HepG2 (cell line): ENCODE results near the gene CDC34. TPM values are rescaled to one million over a fixed set of nuclear protein-coding genes. Genes with fewer than 3 reads are reported as not detected.

Experiments used
- ARNT ChIP-seq: fragments of 450-650 bp; IDR thresholded peaks from 2 replicates; pipeline ENCODE4 v1.6.1; 2017
- CCAR2 ChIP-seq: fragments of 200-400 bp; formaldehyde crosslinking; optimal IDR thresholded peaks from 2 replicates; pipeline ENCODE3; 2018; ENCODE audit warnings: low read depth, mild to moderate bottlenecking, low read length, moderate library complexity
- CHCHD3 ChIP-seq: sonication (generic); formaldehyde crosslinking; IDR thresholded peaks from 2 replicates; pipeline ENCODE4 v1.8.0; 2022; ENCODE audit warnings: mild to moderate bottlenecking, missing genetic modification reagents, moderate library complexity
- KMT2A ChIP-seq: sonication (generic); formaldehyde crosslinking; IDR thresholded peaks from 2 replicates; pipeline ENCODE4 v1.4.0; 2020; ENCODE audit warnings: missing genetic modification reagents
- MEIS1 ChIP-seq: sonication (generic); formaldehyde crosslinking; IDR thresholded peaks from 2 replicates; pipeline ENCODE4 v1.9.0; 2021; ENCODE audit warnings: mild to moderate bottlenecking, missing genetic modification reagents, moderate library complexity, borderline replicate concordance
- MXD4 ChIP-seq: IDR thresholded peaks from 2 replicates; pipeline ENCODE4 v1.6.1; 2016; ENCODE audit warnings: mild to moderate bottlenecking, missing biosample characterization, missing genetic modification reagents
- SMAD3 ChIP-seq: sonication (generic); formaldehyde crosslinking; IDR thresholded peaks from 2 replicates; pipeline ENCODE4 v1.4.0; 2020; ENCODE audit warnings: missing genetic modification reagents
- ZNF138 ChIP-seq: sonication (generic); formaldehyde crosslinking; IDR thresholded peaks from 2 replicates; pipeline ENCODE4 v1.5.0; 2020; ENCODE audit warnings: mild to moderate bottlenecking, low read depth, missing genetic modification reagents
- ZNF225 ChIP-seq: sonication (generic); formaldehyde crosslinking; IDR thresholded peaks from 2 replicates; pipeline ENCODE4 v1.4.0; 2020; ENCODE audit warnings: mild to moderate bottlenecking, missing genetic modification reagents
- ZNF263 ChIP-seq: sonication (generic); formaldehyde crosslinking; IDR thresholded peaks from 2 replicates; pipeline ENCODE4 v1.4.0; 2020; ENCODE audit warnings: missing genetic modification reagents
- ZNF275 ChIP-seq: sonication (generic); formaldehyde crosslinking; IDR thresholded peaks from 2 replicates; pipeline ENCODE4 v1.8.0; 2022; ENCODE audit warnings: missing genetic modification reagents, mild to moderate bottlenecking, inconsistent platforms, borderline replicate concordance
- ZNF644 ChIP-seq: IDR thresholded peaks from 2 replicates; pipeline ENCODE4 v1.6.1; 2016; ENCODE audit warnings: low read depth
- ZNF790 ChIP-seq: sonication (generic); formaldehyde crosslinking; IDR thresholded peaks from 2 replicates; pipeline ENCODE4 v1.8.0; 2022; ENCODE audit warnings: missing genetic modification reagents, mild to moderate bottlenecking, borderline replicate concordance
- ZSCAN12 ChIP-seq: sonication (generic); formaldehyde crosslinking; IDR thresholded peaks from 2 replicates; pipeline ENCODE4 v1.9.0; 2021; ENCODE audit warnings: mild to moderate bottlenecking, missing genetic modification reagents
- polyA plus RNA-seq, 8 experiments: library from polyadenylated mRNA; depleted of rRNA in 3 of 8; stranded (reverse) in 7 of 8; unstranded in 1 of 8; fragments of >200 nt; fragmentation: Illumina TruSeq in 4 of 8; extraction: Trizol in 4 of 8; gene quantifications; 2 replicates each; pipeline versions ENCODE4 v1.2.1 to v1.2.3, GENCODE V29; 2011 to 2016; ENCODE audit warnings: low read depth in 4 of 8, missing spikeins in 1 of 8, mixed read lengths in 1 of 8; ENCODE audit not compliant: insufficient read depth in 1 of 8
- total RNA-seq, 5 experiments: library from RNA; depleted of rRNA; stranded (reverse); fragments of >200 nt; fragmentation: Illumina TruSeq; extraction: Trizol; gene quantifications; 2 replicates each; pipeline ENCODE4 v1.2.3, GENCODE V29; 2016; ENCODE audit warnings: low read depth in 1 of 5
- TF ChIP-seq, protein P1 (sequence below): sonication (generic); formaldehyde crosslinking; IDR thresholded peaks from 2 replicates; pipeline ENCODE4 v1.4.0; 2020; ENCODE audit warnings: missing genetic modification reagents; ENCODE audit errors: not compliant biosample characterization
- TF ChIP-seq, protein P2 (sequence below): sonication (generic); formaldehyde crosslinking; IDR thresholded peaks from 2 replicates; pipeline ENCODE4 v1.5.1; 2020; ENCODE audit warnings: missing genetic modification reagents, mild to moderate bottlenecking, borderline replicate concordance
- TF ChIP-seq, protein P3 (sequence below), 2 experiments: sonication (generic) in 1 of 2; formaldehyde crosslinking in 1 of 2; IDR thresholded peaks; 2 replicates each; pipeline versions ENCODE4 v1.4.0 to v1.6.1; 2016 to 2020; ENCODE audit warnings: borderline replicate concordance in 1 of 2, low read depth in 1 of 2, mild to moderate bottlenecking in 1 of 2, missing genetic modification reagents in 1 of 2
- TF ChIP-seq, protein P4 (sequence below): IDR thresholded peaks from 2 replicates; pipeline ENCODE4 v1.6.1; 2016; ENCODE audit warnings: low read depth, control low read depth

CDC34 gene
- total and polyA plus RNA-seq, 2 of the 13 experiments (the other 11 are each of a cell fraction or from before 2014, with no cell fraction given) = 138 to 150 TPM

- TF ChIP-seq, protein P1, sequence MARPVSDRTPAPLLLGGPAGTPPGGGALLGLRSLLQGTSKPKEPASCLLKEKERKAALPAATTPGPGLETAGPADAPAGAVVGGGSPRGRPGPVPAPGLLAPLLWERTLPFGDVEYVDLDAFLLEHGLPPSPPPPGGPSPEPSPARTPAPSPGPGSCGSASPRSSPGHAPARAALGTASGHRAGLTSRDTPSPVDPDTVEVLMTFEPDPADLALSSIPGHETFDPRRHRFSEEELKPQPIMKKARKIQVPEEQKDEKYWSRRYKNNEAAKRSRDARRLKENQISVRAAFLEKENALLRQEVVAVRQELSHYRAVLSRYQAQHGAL (CRISPR knock-in tag) = peak; percentile 66
- TF ChIP-seq ZNF138 = 0 out of 2 replicates have a peak, but pooled peaks have one; percentile 55
- peak; percentile 31; the same call in 1 of the 2 replicates for TF ChIP-seq ZNF225 (CRISPR knock-in tag)
- TF ChIP-seq, protein P2, sequence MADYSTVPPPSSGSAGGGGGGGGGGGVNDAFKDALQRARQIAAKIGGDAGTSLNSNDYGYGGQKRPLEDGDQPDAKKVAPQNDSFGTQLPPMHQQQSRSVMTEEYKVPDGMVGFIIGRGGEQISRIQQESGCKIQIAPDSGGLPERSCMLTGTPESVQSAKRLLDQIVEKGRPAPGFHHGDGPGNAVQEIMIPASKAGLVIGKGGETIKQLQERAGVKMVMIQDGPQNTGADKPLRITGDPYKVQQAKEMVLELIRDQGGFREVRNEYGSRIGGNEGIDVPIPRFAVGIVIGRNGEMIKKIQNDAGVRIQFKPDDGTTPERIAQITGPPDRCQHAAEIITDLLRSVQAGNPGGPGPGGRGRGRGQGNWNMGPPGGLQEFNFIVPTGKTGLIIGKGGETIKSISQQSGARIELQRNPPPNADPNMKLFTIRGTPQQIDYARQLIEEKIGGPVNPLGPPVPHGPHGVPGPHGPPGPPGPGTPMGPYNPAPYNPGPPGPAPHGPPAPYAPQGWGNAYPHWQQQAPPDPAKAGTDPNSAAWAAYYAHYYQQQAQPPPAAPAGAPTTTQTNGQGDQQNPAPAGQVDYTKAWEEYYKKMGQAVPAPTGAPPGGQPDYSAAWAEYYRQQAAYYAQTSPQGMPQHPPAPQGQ = no peak
- TF ChIP-seq KMT2A (CRISPR knock-in tag) = no peak
- no peak for TF ChIP-seq ARNT
- 0 out of 2 replicates have a peak, but pooled peaks have one; percentile 39 for TF ChIP-seq MEIS1
- TF ChIP-seq, protein P3, sequence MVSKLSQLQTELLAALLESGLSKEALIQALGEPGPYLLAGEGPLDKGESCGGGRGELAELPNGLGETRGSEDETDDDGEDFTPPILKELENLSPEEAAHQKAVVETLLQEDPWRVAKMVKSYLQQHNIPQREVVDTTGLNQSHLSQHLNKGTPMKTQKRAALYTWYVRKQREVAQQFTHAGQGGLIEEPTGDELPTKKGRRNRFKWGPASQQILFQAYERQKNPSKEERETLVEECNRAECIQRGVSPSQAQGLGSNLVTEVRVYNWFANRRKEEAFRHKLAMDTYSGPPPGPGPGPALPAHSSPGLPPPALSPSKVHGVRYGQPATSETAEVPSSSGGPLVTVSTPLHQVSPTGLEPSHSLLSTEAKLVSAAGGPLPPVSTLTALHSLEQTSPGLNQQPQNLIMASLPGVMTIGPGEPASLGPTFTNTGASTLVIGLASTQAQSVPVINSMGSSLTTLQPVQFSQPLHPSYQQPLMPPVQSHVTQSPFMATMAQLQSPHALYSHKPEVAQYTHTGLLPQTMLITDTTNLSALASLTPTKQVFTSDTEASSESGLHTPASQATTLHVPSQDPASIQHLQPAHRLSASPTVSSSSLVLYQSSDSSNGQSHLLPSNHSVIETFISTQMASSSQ (IDR thresholded peaks at IDR 0.05; ENCODE audit: low read depth) = no peak
- TF ChIP-seq, protein P3 (CRISPR knock-in tag; IDR thresholded peaks at IDR 0.05; ENCODE audit: borderline replicate concordance) = 0 out of 2 replicates have a peak, but pooled peaks have one; percentile 35
- TF ChIP-seq ZNF790 = peak; percentile 63; the same call in 1 of the 2 replicates
- TF ChIP-seq, protein P4, sequence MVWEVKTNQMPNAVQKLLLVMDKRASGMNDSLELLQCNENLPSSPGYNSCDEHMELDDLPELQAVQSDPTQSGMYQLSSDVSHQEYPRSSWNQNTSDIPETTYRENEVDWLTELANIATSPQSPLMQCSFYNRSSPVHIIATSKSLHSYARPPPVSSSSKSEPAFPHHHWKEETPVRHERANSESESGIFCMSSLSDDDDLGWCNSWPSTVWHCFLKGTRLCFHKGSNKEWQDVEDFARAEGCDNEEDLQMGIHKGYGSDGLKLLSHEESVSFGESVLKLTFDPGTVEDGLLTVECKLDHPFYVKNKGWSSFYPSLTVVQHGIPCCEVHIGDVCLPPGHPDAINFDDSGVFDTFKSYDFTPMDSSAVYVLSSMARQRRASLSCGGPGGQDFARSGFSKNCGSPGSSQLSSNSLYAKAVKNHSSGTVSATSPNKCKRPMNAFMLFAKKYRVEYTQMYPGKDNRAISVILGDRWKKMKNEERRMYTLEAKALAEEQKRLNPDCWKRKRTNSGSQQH = 0 out of 2 replicates have a peak, but pooled peaks have one; percentile 71
- TF ChIP-seq MXD4 (CRISPR knock-in tag) = peak; percentile 66; the same call in 1 of the 2 replicates
- TF ChIP-seq CCAR2 = no peak
- TF ChIP-seq ZNF263 = no peak
- TF ChIP-seq ZSCAN12 (CRISPR knock-in tag) = peak; percentile 90; the same call in 1 of the 2 replicates
- no peak for TF ChIP-seq ZNF644 (CRISPR knock-in tag)
- no peak for TF ChIP-seq ZNF275 (CRISPR knock-in tag)
- no peak for TF ChIP-seq CHCHD3 (CRISPR knock-in tag)
- peak; percentile 71; the same call in 1 of the 2 replicates for TF ChIP-seq SMAD3 (CRISPR knock-in tag)
These were observed 59.8 kb downstream of the CDC34 start (continued) for GRCh38 chr19:591099-591958.
